Colonic mucosa (tissue), 4 donors: ENCODE measurements around the gene ZMIZ1. TPM values are rescaled to one million over a fixed set of nuclear protein-coding genes. Genes with fewer than 3 reads are reported as not detected.

Experiments
- DNase-seq: peaks from one replicate; pipeline ENCODE4 v3.0.0-alpha.2; 2020
- H3K27ac ChIP-seq: fragments of 200-600 bp; one replicate; pipeline ENCODE4 v1.8.0; 2021
- H3K27me3 ChIP-seq: fragments of 200-600 bp; one replicate; pipeline ENCODE4 v1.8.0; 2021
- H3K36me3 ChIP-seq: fragments of 200-600 bp; one replicate; pipeline ENCODE4 v1.8.0; 2021
- H3K4me1 ChIP-seq: fragments of 200-600 bp; one replicate; pipeline ENCODE4 v1.8.0; 2021; ENCODE audit warnings: mild to moderate bottlenecking
- H3K4me3 ChIP-seq: fragments of 200-600 bp; one replicate; pipeline ENCODE4 v1.8.0; 2021
- H3K9ac ChIP-seq, 2 donors: one replicate each; pipeline ENCODE4 v1.7.0; 2013; ENCODE audit warnings: control low read depth in 2 of 2, low read depth in 2 of 2, low read length in 2 of 2
- H3K9me3 ChIP-seq: fragments of 200-600 bp; one replicate; pipeline ENCODE4 v1.8.0; 2021
- intact Hi-C: fragments of 100-400 bp; cut with DNase I; formaldehyde crosslinking; loops from one replicate; pipeline ENCODE4 v1.14.1; 2022
- total RNA-seq, 2 donors: library from RNA; stranded (reverse); fragmentation: NEBNext Ultra II Directional in 1 of 2; extraction: Animal tissue kit (Norgen Biotek cat#: 25700) in 1 of 2; gene quantifications; one replicate each; pipeline ENCODE4 v1.2.1, GENCODE V29; 2021
- TF ChIP-seq, protein P1 (sequence below): fragments of 200-600 bp; IDR thresholded peaks from one replicate; pipeline ENCODE4 v1.8.0; 2022; ENCODE audit warnings: antibody characterized with exemption, mild to moderate bottlenecking
- donor health status: healthy.
- donor health status: DM: no; HTN: no; CAD: no.
- donor health status: DM: no; HTN: no; CAD: no.

Gene ZMIZ1
- total RNA-seq, 2 donors from 2014 or later: 51.0 to 54.0 TPM

DNA sequence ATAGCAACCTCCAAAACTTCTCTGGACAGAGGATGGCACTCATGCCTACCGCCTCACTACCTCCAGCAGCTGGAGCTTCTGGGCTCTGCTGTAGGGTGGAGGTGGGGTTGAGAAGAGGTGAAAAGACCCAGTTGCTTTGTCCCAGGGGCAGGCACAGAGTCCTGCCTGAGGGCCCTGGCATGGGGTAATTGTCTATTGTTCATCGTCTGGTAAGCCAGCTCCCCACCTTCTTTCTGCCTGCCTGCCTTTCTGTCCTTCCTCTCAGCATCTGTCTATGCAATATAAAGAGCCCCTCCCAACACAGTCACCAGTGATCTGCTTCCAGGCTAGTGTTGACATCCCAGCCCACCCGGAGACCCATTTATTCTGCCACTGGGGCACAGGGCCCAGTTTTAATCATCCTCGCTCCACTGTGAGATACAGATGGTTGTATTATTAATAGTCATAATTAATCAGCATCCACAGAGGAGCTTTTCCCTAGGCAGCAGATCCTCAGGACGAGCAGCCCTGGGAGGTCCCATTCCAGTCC is 39.0 kb downstream of the ZMIZ1 start:
- intact Hi-C loops: no loop called here
- no peak for DNase-seq
- no peaks in the 10 kb centered on the region for H3K27me3 ChIP-seq
- H3K36me3 ChIP-seq: no peaks in the 10 kb centered on the region
- H3K9ac ChIP-seq: no peak overlapping the region
- TF ChIP-seq, protein P1, sequence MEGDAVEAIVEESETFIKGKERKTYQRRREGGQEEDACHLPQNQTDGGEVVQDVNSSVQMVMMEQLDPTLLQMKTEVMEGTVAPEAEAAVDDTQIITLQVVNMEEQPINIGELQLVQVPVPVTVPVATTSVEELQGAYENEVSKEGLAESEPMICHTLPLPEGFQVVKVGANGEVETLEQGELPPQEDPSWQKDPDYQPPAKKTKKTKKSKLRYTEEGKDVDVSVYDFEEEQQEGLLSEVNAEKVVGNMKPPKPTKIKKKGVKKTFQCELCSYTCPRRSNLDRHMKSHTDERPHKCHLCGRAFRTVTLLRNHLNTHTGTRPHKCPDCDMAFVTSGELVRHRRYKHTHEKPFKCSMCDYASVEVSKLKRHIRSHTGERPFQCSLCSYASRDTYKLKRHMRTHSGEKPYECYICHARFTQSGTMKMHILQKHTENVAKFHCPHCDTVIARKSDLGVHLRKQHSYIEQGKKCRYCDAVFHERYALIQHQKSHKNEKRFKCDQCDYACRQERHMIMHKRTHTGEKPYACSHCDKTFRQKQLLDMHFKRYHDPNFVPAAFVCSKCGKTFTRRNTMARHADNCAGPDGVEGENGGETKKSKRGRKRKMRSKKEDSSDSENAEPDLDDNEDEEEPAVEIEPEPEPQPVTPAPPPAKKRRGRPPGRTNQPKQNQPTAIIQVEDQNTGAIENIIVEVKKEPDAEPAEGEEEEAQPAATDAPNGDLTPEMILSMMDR: no peak
- H3K9me3 ChIP-seq: no peaks in the 10 kb centered on the region
- peaks cover 4% of the 10 kb centered on the region for H3K4me1 ChIP-seq
- no peak overlapping the region for H3K4me3 ChIP-seq
- no peak overlapping the region for H3K27ac ChIP-seq

DNA sequence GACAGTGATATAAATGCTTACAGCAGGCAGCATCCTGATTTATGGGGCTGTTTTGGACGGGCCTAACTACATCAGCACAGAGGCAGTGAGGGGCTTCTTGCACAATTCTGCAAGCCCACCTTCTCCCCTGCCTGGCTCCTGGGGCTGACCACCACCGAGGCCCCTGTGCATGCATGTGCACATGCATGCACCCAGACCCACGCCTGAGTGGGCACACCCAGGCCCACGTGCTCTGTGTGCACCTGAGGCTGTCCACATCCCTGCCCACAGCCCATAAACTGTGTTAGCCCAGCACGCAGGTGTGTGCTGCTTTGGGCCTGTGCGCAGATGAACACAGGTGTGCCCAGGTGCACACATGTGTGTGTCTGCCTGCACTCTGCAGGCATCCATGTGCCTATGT is 40.0 kb downstream of the ZMIZ1 start:
- DNase-seq: no peak
- no peaks in the 10 kb centered on the region for H3K36me3 ChIP-seq
- no peaks in the 10 kb centered on the region for H3K9me3 ChIP-seq
- no peak overlapping the region for H3K27ac ChIP-seq
- intact Hi-C loops: no loop called here
- H3K9ac ChIP-seq: no peak overlapping the region
- H3K27me3 ChIP-seq: no peaks in the 10 kb centered on the region
- H3K4me1 ChIP-seq: peaks cover 4% of the 10 kb centered on the region
- TF ChIP-seq, protein P1: no peak
- no peak overlapping the region for H3K4me3 ChIP-seq

DNA sequence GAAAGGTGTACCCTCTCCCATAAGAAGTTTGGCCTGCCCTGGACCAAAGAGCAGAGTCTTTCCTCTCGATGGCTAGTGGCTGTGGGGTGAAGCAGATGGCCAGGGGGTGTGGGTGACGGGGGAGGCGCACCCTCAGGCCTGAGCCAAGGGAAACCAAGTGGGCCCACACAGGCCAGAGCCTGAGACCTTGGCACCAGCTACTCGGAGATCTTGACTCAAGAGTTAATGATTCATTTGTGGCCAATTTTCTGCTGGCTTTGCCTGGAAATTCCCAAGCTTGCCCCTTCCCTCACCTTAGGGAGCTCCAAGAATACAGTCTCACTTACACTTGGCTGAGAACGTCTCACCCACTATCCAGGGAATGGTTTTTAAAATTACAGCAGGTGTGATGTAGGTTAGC is 42.7 kb downstream of the ZMIZ1 start:
- intact Hi-C loops: no loop called here
- Histone ChIP-seq H3K27me3 (no peaks in the 10 kb centered on the region), H3K4me1 (peaks cover 4% of the 10 kb centered on the region), H3K9ac (no peak overlapping the region), H3K36me3 (no peaks in the 10 kb centered on the region), H3K4me3 (no peak overlapping the region), H3K27ac (no peak overlapping the region), H3K9me3 (no peaks in the 10 kb centered on the region)
- TF ChIP-seq, protein P1: no peak
- DNase-seq: no peak

DNA sequence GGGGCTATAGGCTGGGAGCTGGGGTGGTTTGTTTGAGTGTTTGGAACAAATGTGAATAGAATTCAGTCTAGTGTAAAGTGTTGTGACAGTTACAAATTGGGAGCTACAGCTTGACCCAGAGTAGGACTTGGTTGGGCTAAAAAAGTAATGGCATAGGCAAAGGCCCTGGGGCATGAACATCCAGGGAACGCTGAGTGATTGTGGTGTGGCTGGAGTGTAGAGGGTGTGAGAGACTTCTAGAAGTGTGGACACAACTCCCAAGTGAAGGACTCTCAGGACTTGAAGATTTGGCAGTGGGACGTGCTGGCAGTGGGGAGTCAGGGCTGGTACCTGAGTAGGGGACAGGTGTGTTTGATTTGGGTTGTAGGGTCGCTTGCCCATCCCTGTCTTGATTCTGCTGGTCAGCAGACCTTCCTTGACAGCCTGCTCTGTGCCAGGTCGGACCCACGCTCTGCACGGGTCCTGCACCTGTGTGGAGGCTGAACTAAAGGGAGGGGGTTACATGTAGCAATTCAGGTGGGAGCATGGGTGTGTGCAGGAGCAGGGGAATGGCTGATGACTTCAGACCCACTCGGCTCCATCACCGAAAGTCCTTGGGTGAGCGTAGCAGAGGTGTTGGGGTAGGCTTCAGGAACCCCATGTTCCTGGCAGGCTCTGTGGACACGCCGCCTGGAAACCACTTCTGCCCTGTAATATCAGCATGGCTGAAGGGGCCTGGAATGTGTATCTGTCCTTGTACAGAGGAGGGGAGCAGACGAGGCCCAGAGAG is 43.3 kb downstream of the ZMIZ1 start:
- intact Hi-C loops: no loop called here
- no peak for DNase-seq
- peaks cover 4% of the 10 kb centered on the region for H3K4me1 ChIP-seq
- H3K36me3 ChIP-seq: no peaks in the 10 kb centered on the region
- no peak overlapping the region for H3K4me3 ChIP-seq
- no peaks in the 10 kb centered on the region for H3K27me3 ChIP-seq
- no peak overlapping the region for H3K9ac ChIP-seq
- TF ChIP-seq, protein P1: no peak
- H3K27ac ChIP-seq: no peak overlapping the region
- H3K9me3 ChIP-seq: no peaks in the 10 kb centered on the region

DNA sequence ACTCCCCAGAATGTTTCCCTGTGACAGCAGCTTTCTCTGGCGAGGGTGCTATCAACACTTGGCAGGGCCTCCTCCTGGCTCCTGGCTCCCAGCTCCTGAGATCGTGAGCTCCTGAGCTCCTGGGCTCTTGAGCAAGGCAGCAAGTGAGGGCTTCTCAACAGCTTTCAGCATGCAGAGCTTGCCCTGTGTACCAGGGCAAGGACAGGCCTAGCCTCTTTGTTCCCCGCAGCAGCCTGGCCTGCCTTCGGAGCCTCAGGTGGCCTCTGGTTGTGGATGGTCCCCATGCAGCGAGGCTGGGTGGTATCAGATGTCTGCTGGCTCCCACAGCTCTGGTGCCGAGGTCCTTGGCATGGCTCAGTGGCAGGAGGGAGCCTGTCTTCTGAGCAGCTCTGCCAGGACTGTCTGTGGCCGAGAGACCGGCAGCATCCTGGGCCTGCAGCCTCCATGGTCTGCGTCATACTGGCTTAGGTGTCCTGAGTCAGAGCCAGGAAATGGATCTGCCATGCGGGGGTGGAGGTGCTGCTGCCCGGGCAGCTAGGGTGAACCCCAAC is 44.2 kb downstream of the ZMIZ1 start:
- Histone ChIP-seq H3K27ac (peak overlapping the region; percentile 50), H3K4me1 (peaks cover 4% of the 10 kb centered on the region), H3K4me3 (no peak overlapping the region), H3K9ac (no peak overlapping the region), H3K27me3 (no peaks in the 10 kb centered on the region), H3K9me3 (no peaks in the 10 kb centered on the region), H3K36me3 (no peaks in the 10 kb centered on the region)
- no peak for DNase-seq
- intact Hi-C loops: no loop called here
- TF ChIP-seq, protein P1: no peak
